Gastrocnemius medialis (tissue), 4 donors: ENCODE data around the gene SLC17A5. TPM values are rescaled to one million over a fixed set of nuclear protein-coding genes. Genes with fewer than 3 reads are reported as not detected.
A peak's percentile ranks its signal among the peaks of the same experiment; 100 is the strongest.

ENCODE experiments used
- ATAC-seq, 2 donors: fragments of 150-250 bp; one replicate each; pipeline ENCODE4 v1.9.1; 2016
- DNase-seq, 2 donors: peaks; one replicate each; pipeline ENCODE4 v3.0.0-alpha.2; 2019
- H3K27ac ChIP-seq, 4 donors: fragments of 200-600 bp; sonication (generic); 1 replicate in 1 of 4; 2 replicates in 3 of 4; pipeline ENCODE4 v1.5.1; 2016 to 2018; ENCODE audit warnings: mild to moderate bottlenecking in 2 of 4, moderate library complexity in 1 of 4
- H3K27me3 ChIP-seq, 3 donors: fragments of 200-600 bp; sonication (generic) in 2 of 3; 1 replicate in 1 of 3; 2 replicates in 2 of 3; pipeline versions ENCODE4 v1.5.1 to v1.6.0; 2016 to 2019; ENCODE audit warnings: mild to moderate bottlenecking in 1 of 3, moderate library complexity in 1 of 3
- H3K36me3 ChIP-seq, 2 donors: fragments of 200-600 bp; sonication (generic) in 1 of 2; one replicate each; pipeline ENCODE4 v1.5.1; 2017 to 2018
- H3K4me1 ChIP-seq, 2 donors: fragments of 200-600 bp; sonication (generic) in 1 of 2; one replicate each; pipeline ENCODE4 v1.5.1; 2016 to 2017; ENCODE audit warnings: mild to moderate bottlenecking in 2 of 2
- H3K4me3 ChIP-seq, 4 donors: fragments of 200-600 bp; sonication (generic) in 3 of 4; 1 replicate in 1 of 4; 2 replicates in 3 of 4; pipeline ENCODE4 v1.5.1; 2016 to 2019; ENCODE audit warnings: mild to moderate bottlenecking in 2 of 4
- H3K9me3 ChIP-seq, 3 donors: fragments of 200-600 bp; sonication (generic) in 2 of 3; 1 replicate in 1 of 3; 2 replicates in 2 of 3; pipeline ENCODE4 v1.5.1; 2016 to 2019
- POLR2A ChIP-seq, 2 donors: fragments of 450-650 bp; IDR thresholded peaks; one replicate each; pipeline ENCODE4 v1.6.1; 2017; ENCODE audit warnings: antibody characterized with exemption in 2 of 2, mild to moderate bottlenecking in 2 of 2, moderate library complexity in 2 of 2
- in situ Hi-C, 4 donors: fragments of 200-750 bp; cut with MboI; loops; one replicate each; pipeline versions ENCODE4 v1.15.0 to v1.8.0; 2017; ENCODE audit warnings: low sequenced_read_pairs in 4 of 4
- intact Hi-C: fragments of 100-400 bp; cut with DNase I; formaldehyde crosslinking; loops from one replicate; pipeline ENCODE4 v1.15.1; 2023; ENCODE audit warnings: low total_unique reads
- total RNA-seq, 4 donors: library from RNA; depleted of rRNA; stranded (reverse); fragments of >200 nt; gene quantifications; one replicate each; pipeline versions ENCODE4 v1.1.0 to v1.2.3, GENCODE V29; 2016
- TF ChIP-seq, protein P1 (sequence below), 5 experiments: fragments of 450-650 bp in 3 of 5; fragments of 200-600 bp in 2 of 5; sonication (generic) in 2 of 5; IDR thresholded peaks in 4 of 5; conservative IDR thresholded peaks in 1 of 5; 1 replicate in 4 of 5; 2 replicates in 1 of 5; pipeline ENCODE4 v1.5.1; 2016 to 2019; ENCODE audit warnings: antibody characterized with exemption in 5 of 5, mild to moderate bottlenecking in 3 of 5, moderate library complexity in 3 of 5

Gene SLC17A5
- total RNA-seq, 4 donors from 2014 or later: 2.6 to 11.5 (median 5.4) TPM

DNA sequence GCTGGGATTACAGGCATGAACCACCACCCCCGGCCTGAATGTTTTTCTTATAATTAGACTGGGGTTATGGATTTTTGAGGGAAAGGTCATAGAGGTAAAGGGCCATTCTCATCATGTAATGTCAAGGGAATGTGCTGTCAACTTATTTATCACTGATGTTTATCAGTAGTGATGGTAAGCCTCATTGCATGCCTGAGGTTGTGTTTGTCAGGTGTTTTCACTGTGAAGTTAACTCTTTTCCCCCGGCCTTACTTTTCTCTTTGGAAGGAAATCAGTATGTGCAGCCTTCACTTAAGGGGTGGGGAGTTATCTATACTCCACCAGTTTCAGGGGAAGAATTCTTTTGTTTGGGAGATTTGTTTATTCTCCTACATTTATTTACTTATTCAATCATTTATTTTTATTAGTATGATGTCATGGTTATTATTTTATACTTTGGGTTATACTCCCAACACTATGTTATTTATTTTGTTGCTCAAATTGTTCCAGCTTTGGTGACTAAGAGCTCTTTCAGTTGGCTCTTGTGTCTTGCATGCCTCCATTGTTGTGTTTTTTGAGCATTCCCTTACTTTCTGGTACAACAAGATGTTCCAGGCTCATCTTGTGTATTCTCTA lies 2.8 kb upstream of the SLC17A5 start:
- H3K4me1 ChIP-seq: peaks cover 18% of the 10 kb centered on the region in 2 donors
- intact Hi-C loops: no loop called here
- DNase-seq (no peak), ATAC-seq (no peak)
- no peak for TF ChIP-seq POLR2A (IDR thresholded peaks at IDR 0.05)
- TF ChIP-seq, protein P1, sequence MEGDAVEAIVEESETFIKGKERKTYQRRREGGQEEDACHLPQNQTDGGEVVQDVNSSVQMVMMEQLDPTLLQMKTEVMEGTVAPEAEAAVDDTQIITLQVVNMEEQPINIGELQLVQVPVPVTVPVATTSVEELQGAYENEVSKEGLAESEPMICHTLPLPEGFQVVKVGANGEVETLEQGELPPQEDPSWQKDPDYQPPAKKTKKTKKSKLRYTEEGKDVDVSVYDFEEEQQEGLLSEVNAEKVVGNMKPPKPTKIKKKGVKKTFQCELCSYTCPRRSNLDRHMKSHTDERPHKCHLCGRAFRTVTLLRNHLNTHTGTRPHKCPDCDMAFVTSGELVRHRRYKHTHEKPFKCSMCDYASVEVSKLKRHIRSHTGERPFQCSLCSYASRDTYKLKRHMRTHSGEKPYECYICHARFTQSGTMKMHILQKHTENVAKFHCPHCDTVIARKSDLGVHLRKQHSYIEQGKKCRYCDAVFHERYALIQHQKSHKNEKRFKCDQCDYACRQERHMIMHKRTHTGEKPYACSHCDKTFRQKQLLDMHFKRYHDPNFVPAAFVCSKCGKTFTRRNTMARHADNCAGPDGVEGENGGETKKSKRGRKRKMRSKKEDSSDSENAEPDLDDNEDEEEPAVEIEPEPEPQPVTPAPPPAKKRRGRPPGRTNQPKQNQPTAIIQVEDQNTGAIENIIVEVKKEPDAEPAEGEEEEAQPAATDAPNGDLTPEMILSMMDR (IDR thresholded peaks at IDR 0.05 in 4 of 5, conservative IDR thresholded peaks at IDR 0.05 in 1 of 5): no peak
- no peak overlapping the region for H3K4me3 ChIP-seq
- H3K36me3 ChIP-seq: no peaks in the 10 kb centered on the region
- no peaks in the 10 kb centered on the region for H3K27me3 ChIP-seq
- in situ Hi-C loops: loop anchor here in 1 of 4 donors (25.0 kb wide), 1 partner anchor 1556 kb away; the partner anchor contains the start of gene COL12A1
- no peak overlapping the region for H3K27ac ChIP-seq
- no peaks in the 10 kb centered on the region for H3K9me3 ChIP-seq

DNA sequence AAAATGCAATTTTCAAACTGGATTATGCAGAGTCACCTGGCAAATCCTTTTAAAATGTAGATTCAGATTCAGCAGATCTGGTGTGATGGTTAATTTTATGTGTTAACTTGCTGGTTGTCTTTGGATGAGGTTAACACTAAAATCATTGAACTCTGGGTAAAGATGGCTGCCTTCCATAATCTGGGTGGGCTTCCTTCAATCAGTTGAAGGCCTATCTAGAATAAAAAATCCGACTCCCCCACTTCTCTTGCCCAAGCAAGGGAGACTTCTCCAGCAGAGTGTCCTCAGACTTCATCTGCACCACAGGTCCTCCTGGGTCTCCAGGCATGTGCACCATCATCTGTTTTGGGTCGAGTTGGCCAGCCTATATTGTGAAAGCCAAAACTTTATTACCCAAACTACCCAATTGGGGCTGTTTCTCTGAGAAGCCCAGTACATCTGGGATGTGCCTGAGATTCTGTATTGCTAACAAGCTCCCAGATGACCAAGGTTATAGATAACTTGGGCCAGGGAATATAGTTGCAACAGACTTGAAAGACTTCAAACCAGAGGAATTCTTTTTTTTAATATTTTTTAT lies 1.6 kb upstream of the SLC17A5 start:
- TF ChIP-seq POLR2A (IDR thresholded peaks at IDR 0.05): no peak
- TF ChIP-seq, protein P1 (IDR thresholded peaks at IDR 0.05 in 4 of 5, conservative IDR thresholded peaks at IDR 0.05 in 1 of 5): no peak
- Histone ChIP-seq H3K27ac (peak overlapping the region; percentile 96 to 99 (median 98)), H3K9me3 (no peaks in the 10 kb centered on the region), H3K4me1 (peaks cover 18% of the 10 kb centered on the region in 2 donors), H3K27me3 (no peaks in the 10 kb centered on the region), H3K36me3 (no peaks in the 10 kb centered on the region), H3K4me3 (no peak overlapping the region)
- intact Hi-C loops (no loop called here), in situ Hi-C loops (loop anchor here in 1 of 4 donors (25.0 kb wide), 1 partner anchor 1557 kb away; the partner anchor contains the start of gene COL12A1)
- ATAC-seq (no peak), DNase-seq (no peak)

DNA sequence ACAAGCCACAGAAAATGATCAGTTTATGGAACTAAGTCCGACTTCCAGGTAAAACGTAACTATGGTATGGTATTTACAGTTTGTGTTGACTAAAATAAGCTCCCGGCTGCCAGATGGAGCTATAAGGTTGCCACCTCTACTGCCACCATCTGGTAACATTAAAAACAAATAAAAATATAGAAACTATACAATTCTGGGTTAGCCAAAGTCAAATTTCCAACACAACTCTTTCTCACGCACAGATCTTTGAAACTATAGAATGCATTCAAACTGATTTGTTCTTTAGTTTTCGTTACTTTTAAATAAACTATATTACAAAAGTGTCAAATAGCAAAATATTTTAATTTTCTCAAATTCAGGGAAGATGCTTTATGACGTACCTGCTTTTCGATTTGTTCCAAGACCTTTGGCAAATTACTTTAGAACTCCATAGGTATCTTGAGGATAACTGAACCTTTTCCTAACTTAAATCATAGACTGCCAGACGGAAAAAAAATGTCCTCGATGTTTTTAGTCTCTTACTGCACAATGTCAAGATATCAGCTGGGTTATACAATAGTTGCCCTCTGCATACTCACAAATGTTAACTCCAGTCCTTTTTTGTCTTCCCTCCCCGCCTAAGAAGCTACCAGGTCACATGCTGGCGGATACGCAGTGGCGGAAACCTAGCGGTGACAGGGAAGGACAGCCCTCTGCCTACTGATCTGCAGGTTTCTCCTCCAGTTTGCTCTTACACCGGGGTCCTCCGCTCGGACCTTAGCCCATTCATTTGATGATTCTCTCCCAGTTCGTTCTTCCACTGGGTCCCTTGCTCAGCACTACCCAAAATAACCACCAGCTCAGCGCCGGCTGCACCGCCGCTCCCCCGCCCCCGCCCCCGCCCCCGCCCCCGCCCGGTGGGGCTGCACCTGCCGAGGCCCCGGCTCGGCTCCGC lies 888 bp downstream of the SLC17A5 start:
- in situ Hi-C loops: loop anchor here in 1 of 4 donors (25.0 kb wide), 1 partner anchor 1559 kb away; the partner anchor contains the start of gene COL12A1
- intact Hi-C loops: loop anchor here (1.0 to 5.0 kb wide), 6 partner anchors 132 to 1949 kb away; partner anchors contain the start of genes EEF1A1, MTO1 and SENP6
- peaks cover 0 to 6% of the 10 kb centered on the region in 2 donors for H3K36me3 ChIP-seq
- no peaks in the 10 kb centered on the region for H3K27me3 ChIP-seq
- H3K27ac ChIP-seq: peak overlapping the region; percentile 96 to 99 (median 98)
- H3K9me3 ChIP-seq: no peaks in the 10 kb centered on the region
- TF ChIP-seq POLR2A (IDR thresholded peaks at IDR 0.05): no peak
- TF ChIP-seq, protein P1 (IDR thresholded peaks at IDR 0.05 in 4 of 5, conservative IDR thresholded peaks at IDR 0.05 in 1 of 5): peak in 3 of 5 experiments; percentile 7 to 52 (median 47)
- ATAC-seq (peak; percentile 69), DNase-seq (peak; percentile 51 to 62)
- H3K4me1 ChIP-seq: peaks cover 18% of the 10 kb centered on the region in 2 donors
- H3K4me3 ChIP-seq: peak overlapping the region; percentile 83 to 99 (median 97)

DNA sequence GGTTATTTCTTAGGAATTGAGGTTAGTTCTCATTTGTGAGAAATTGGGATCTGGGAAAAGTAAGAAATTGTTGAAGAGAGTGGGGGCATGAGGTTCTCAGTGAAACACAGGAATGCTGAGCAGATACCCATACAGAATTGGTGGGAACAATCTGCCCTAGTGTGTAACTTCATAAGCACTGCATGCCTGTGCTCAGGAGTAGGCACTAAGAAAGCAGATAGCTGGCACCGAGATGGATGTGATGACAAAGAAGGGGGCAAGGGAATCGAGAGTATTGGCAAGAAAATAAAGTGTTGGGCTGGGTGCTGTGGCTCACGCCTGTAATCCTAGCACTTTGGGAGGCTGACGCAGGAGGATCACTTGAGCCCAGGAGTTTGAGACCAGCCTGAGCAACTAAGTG lies 4.0 kb downstream of the SLC17A5 start:
- no peak overlapping the region for H3K4me3 ChIP-seq
- peaks cover 0 to 6% of the 10 kb centered on the region in 2 donors for H3K36me3 ChIP-seq
- in situ Hi-C loops: loop anchor here in 1 of 4 donors (25.0 kb wide), 1 partner anchor 1563 kb away; the partner anchor contains the start of gene COL12A1
- intact Hi-C loops: loop anchor here (5.0 kb wide), 4 partner anchors 187 to 1953 kb away; partner anchors contain the start of genes MTO1 and SENP6
- TF ChIP-seq, protein P1 (IDR thresholded peaks at IDR 0.05 in 4 of 5, conservative IDR thresholded peaks at IDR 0.05 in 1 of 5): no peak
- TF ChIP-seq POLR2A (IDR thresholded peaks at IDR 0.05): no peak
- H3K27me3 ChIP-seq: no peaks in the 10 kb centered on the region
- no peak overlapping the region for H3K27ac ChIP-seq
- DNase-seq: no peak
- no peak for ATAC-seq
- H3K9me3 ChIP-seq: no peaks in the 10 kb centered on the region
- H3K4me1 ChIP-seq: peaks cover 11 to 15% of the 10 kb centered on the region in 2 donors
